ENCODE measurements around the gene RNF150.

RNF150 gene

GRCh38 chr4:141140391-141141200, 7.3 kb upstream of the RNF150 start:
- no peak for ATAC-seq

GRCh38 chr4:141133999-141134995, 1.0 kb upstream of the RNF150 start:
- ATAC-seq (no peak), DNase-seq (ENCODE audit: low spot score in 2 of 2) (no peak)
- Mint-ChIP-seq H3K9me3 (no peaks in the 10 kb centered on the region), H3K4me3 (no peak overlapping the region), H3K27ac (no peak overlapping the region), H3K4me1 (peaks cover 5% of the 10 kb centered on the region), H3K36me3 (no peaks in the 10 kb centered on the region)

More at GRCh38 chr4:141140391-141141200, 7.3 kb upstream of the RNF150 start:
- H3K9me3 Mint-ChIP-seq = no peaks in the 10 kb centered on the region
- H3K36me3 Mint-ChIP-seq = no peaks in the 10 kb centered on the region
- H3K4me1 Mint-ChIP-seq = no peaks in the 10 kb centered on the region
- no peak for DNase-seq (ENCODE audit: low spot score in 2 of 2)
- H3K27ac Mint-ChIP-seq = no peak overlapping the region
- H3K4me3 Mint-ChIP-seq = no peak overlapping the region

GRCh38 chr4:141132709-141133145, 542 bp downstream of the RNF150 start:
- DNase-seq (ENCODE audit: low spot score in 2 of 2) = peak in 1 of 2 donors; percentile 3
- ATAC-seq = peak; percentile 9
- H3K9me3 Mint-ChIP-seq = no peaks in the 10 kb centered on the region
- no peak overlapping the region for H3K27ac Mint-ChIP-seq
- H3K36me3 Mint-ChIP-seq = no peaks in the 10 kb centered on the region
- H3K4me3 Mint-ChIP-seq = peak overlapping the region; percentile 61
- peaks cover 5% of the 10 kb centered on the region for H3K4me1 Mint-ChIP-seq

- Mint-ChIP-seq H3K4me3 (peak overlapping the region; percentile 37), H3K27ac (no peak overlapping the region), H3K4me1 (peaks cover 5% of the 10 kb centered on the region), H3K9me3 (no peaks in the 10 kb centered on the region), H3K36me3 (no peaks in the 10 kb centered on the region)
- DNase-seq (ENCODE audit: low spot score in 2 of 2) = no peak
- peak; percentile 17 for ATAC-seq
These were observed 1.1 kb downstream of the RNF150 start for GRCh38 chr4:141132072-141132708.

GRCh38 chr4:141131723-141132071, 1.6 kb downstream of the RNF150 start:
- DNase-seq (ENCODE audit: low spot score in 2 of 2) (no peak), ATAC-seq (peak; percentile 17)
- peaks cover 5% of the 10 kb centered on the region for H3K4me1 Mint-ChIP-seq
- peak overlapping the region; percentile 37 for H3K4me3 Mint-ChIP-seq
- H3K9me3 Mint-ChIP-seq = no peaks in the 10 kb centered on the region
- no peak overlapping the region for H3K27ac Mint-ChIP-seq
- no peaks in the 10 kb centered on the region for H3K36me3 Mint-ChIP-seq

- Mint-ChIP-seq H3K4me3 (no peak overlapping the region), H3K4me1 (peaks cover 5% of the 10 kb centered on the region), H3K9me3 (no peaks in the 10 kb centered on the region), H3K36me3 (no peaks in the 10 kb centered on the region), H3K27ac (no peak overlapping the region)
- ATAC-seq (no peak), DNase-seq (ENCODE audit: low spot score in 2 of 2) (no peak)
These were observed 2.2 kb downstream of the RNF150 start for GRCh38 chr4:141130947-141131605.

GRCh38 chr4:141127884-141128283, 5.4 kb downstream of the RNF150 start:
- H3K27ac Mint-ChIP-seq = no peak overlapping the region
- H3K36me3 Mint-ChIP-seq = no peaks in the 10 kb centered on the region
- no peaks in the 10 kb centered on the region for H3K9me3 Mint-ChIP-seq
- peaks cover 5% of the 10 kb centered on the region for H3K4me1 Mint-ChIP-seq
- no peak for ATAC-seq
- no peak for DNase-seq (ENCODE audit: low spot score in 2 of 2)
- H3K4me3 Mint-ChIP-seq = no peak overlapping the region

- H3K36me3 Mint-ChIP-seq = no peaks in the 10 kb centered on the region
- no peak overlapping the region for H3K4me3 Mint-ChIP-seq
- H3K9me3 Mint-ChIP-seq = no peaks in the 10 kb centered on the region
- no peak overlapping the region for H3K27ac Mint-ChIP-seq
- no peaks in the 10 kb centered on the region for H3K4me1 Mint-ChIP-seq
- no peak for ATAC-seq
- no peak for DNase-seq (ENCODE audit: low spot score in 2 of 2)
These were observed 6.5 kb downstream of the RNF150 start for GRCh38 chr4:141126769-141127168.

- H3K36me3 Mint-ChIP-seq = no peaks in the 10 kb centered on the region
- H3K27ac Mint-ChIP-seq = no peak overlapping the region
- peaks cover 4% of the 10 kb centered on the region for H3K9me3 Mint-ChIP-seq
- H3K4me3 Mint-ChIP-seq = no peak overlapping the region
- DNase-seq (ENCODE audit: low spot score in 2 of 2) = no peak
- H3K4me1 Mint-ChIP-seq = no peaks in the 10 kb centered on the region
- no peak for ATAC-seq
These were observed 9.0 kb downstream of the RNF150 start for GRCh38 chr4:141124224-141124623.

- H3K4me3 Mint-ChIP-seq = no peak overlapping the region
- no peaks in the 10 kb centered on the region for H3K4me1 Mint-ChIP-seq
- no peak for ATAC-seq
- no peak overlapping the region for H3K27ac Mint-ChIP-seq
- DNase-seq (ENCODE audit: low spot score in 2 of 2) = no peak
- H3K36me3 Mint-ChIP-seq = no peaks in the 10 kb centered on the region
- peaks cover 4% of the 10 kb centered on the region for H3K9me3 Mint-ChIP-seq
These were observed 11.4 kb downstream of the RNF150 start for GRCh38 chr4:141121768-141122454.

- Mint-ChIP-seq H3K4me3 (no peak overlapping the region), H3K36me3 (no peaks in the 10 kb centered on the region), H3K9me3 (peaks cover 4% of the 10 kb centered on the region), H3K4me1 (no peaks in the 10 kb centered on the region), H3K27ac (no peak overlapping the region)
- ATAC-seq = no peak
- no peak for DNase-seq (ENCODE audit: low spot score in 2 of 2)
These were observed 12.2 kb downstream of the RNF150 start for GRCh38 chr4:141121101-141121500.

- Mint-ChIP-seq H3K4me1 (no peaks in the 10 kb centered on the region), H3K9me3 (peaks cover 4% of the 10 kb centered on the region), H3K36me3 (no peaks in the 10 kb centered on the region), H3K4me3 (no peak overlapping the region), H3K27ac (no peak overlapping the region)
- DNase-seq (ENCODE audit: low spot score in 2 of 2) (no peak), ATAC-seq (no peak)
These were observed 13.2 kb downstream of the RNF150 start for GRCh38 chr4:141120036-141120593.

GRCh38 chr4:141119071-141119470, 14.2 kb downstream of the RNF150 start:
- peaks cover 4% of the 10 kb centered on the region for H3K9me3 Mint-ChIP-seq
- no peak for ATAC-seq
- no peak for DNase-seq (ENCODE audit: low spot score in 2 of 2)
- no peak overlapping the region for H3K27ac Mint-ChIP-seq
- H3K36me3 Mint-ChIP-seq = no peaks in the 10 kb centered on the region
- H3K4me3 Mint-ChIP-seq = no peak overlapping the region
- no peaks in the 10 kb centered on the region for H3K4me1 Mint-ChIP-seq

GRCh38 chr4:141118381-141118780, 14.9 kb downstream of the RNF150 start:
- H3K27ac Mint-ChIP-seq = no peak overlapping the region
- no peaks in the 10 kb centered on the region for H3K36me3 Mint-ChIP-seq
- no peak for DNase-seq (ENCODE audit: low spot score in 2 of 2)
- H3K9me3 Mint-ChIP-seq = peaks cover 4% of the 10 kb centered on the region
- ATAC-seq = no peak
- no peak overlapping the region for H3K4me3 Mint-ChIP-seq
- no peaks in the 10 kb centered on the region for H3K4me1 Mint-ChIP-seq

Measured in stimulated activated effector memory CD8-positive, alpha-beta T cell treated with anti-CD3 and anti-CD28 coated beads, Interleukin-12 subunit alpha, Interleukin-12 subunit beta, amount 100 ng/mL, for 72 hours (primary cell).